ENCODE data around the gene RBSN. TPM values are rescaled to one million over a fixed set of nuclear protein-coding genes. Genes with fewer than 3 reads are reported as not detected.

RBSN gene
- total RNA-seq, 1 donor from 2014 or later = 29.0 TPM

GRCh38 chr3:15050405-15051092 lies 48.4 kb downstream of the RBSN start:
- H3K36me3 Mint-ChIP-seq (ENCODE audit: low read depth) = peaks cover 70% of the 10 kb centered on the region
- no peaks in the 10 kb centered on the region for H3K27me3 Mint-ChIP-seq
- intact Hi-C loops (cut with micrococcal nuclease) = loop anchor here (1.0 to 10.0 kb wide), 6 partner anchors 15 to 616 kb away; partner anchors contain the start of gene MRPS25
- CTCF ChIA-PET = interaction anchor here (0.8 to 2.6 kb wide), 5 partner anchors 14 to 125 kb away, joined by 3 to 14 read pairs (median 3); partner anchors contain the start of genes MRPS25 and NR2C2
- peak; percentile 43 for DNase-seq
- H3K27ac Mint-ChIP-seq = peak overlapping the region; percentile 84
- H3K9me3 Mint-ChIP-seq = peaks cover 2% of the 10 kb centered on the region
- POLR2A ChIA-PET = interaction anchor here (0.5 to 2.2 kb wide), 7 partner anchors 13 to 104 kb away, joined by 3 to 62 read pairs (median 6); partner anchors contain the start of genes MRPS25 and RBSN
- peaks cover 59% of the 10 kb centered on the region for H3K4me1 Mint-ChIP-seq
- TF ChIP-seq CTCF (IDR thresholded peaks at IDR 0.05) = no peak
- ATAC-seq (ENCODE audit: low read depth) = peak; percentile 87
- peak overlapping the region; percentile 66 for H3K4me3 Mint-ChIP-seq

- TF ChIP-seq CTCF (IDR thresholded peaks at IDR 0.05) = no peak
- Mint-ChIP-seq H3K36me3 (ENCODE audit: low read depth) (peaks cover 71% of the 10 kb centered on the region), H3K27ac (peak overlapping the region; percentile 84), H3K9me3 (no peaks in the 10 kb centered on the region), H3K27me3 (no peaks in the 10 kb centered on the region), H3K4me3 (no peak overlapping the region), H3K4me1 (peaks cover 51% of the 10 kb centered on the region)
- intact Hi-C loops (cut with micrococcal nuclease) = no loop called here
- POLR2A ChIA-PET = interaction anchor here (0.6 to 2.2 kb wide), 5 partner anchors 15 to 399 kb away, joined by 3 to 62 read pairs (median 6); partner anchors contain the start of genes MRPS25 and RBSN
- ATAC-seq (ENCODE audit: low read depth) = no peak
- CTCF ChIA-PET = no interaction called here
- no peak for DNase-seq
Measured at GRCh38 chr3:15049584-15049983, 49.4 kb downstream of the RBSN start.

GRCh38 chr3:15045667-15046066 lies 53.3 kb downstream of the RBSN start:
- ChIA-PET CTCF (no interaction called here), POLR2A (no interaction called here)
- H3K27ac Mint-ChIP-seq = no peak overlapping the region
- no peak for TF ChIP-seq CTCF (IDR thresholded peaks at IDR 0.05)
- no peak for ATAC-seq (ENCODE audit: low read depth)
- H3K4me3 Mint-ChIP-seq = no peak overlapping the region
- H3K9me3 Mint-ChIP-seq = no peaks in the 10 kb centered on the region
- no peak for DNase-seq
- peaks cover 89% of the 10 kb centered on the region for H3K36me3 Mint-ChIP-seq (ENCODE audit: low read depth)
- no peaks in the 10 kb centered on the region for H3K27me3 Mint-ChIP-seq
- intact Hi-C loops (cut with micrococcal nuclease) = no loop called here
- H3K4me1 Mint-ChIP-seq = peaks cover 19% of the 10 kb centered on the region

- Mint-ChIP-seq H3K4me1 (peaks cover 7% of the 10 kb centered on the region), H3K9me3 (no peaks in the 10 kb centered on the region), H3K27me3 (no peaks in the 10 kb centered on the region), H3K4me3 (no peak overlapping the region), H3K36me3 (ENCODE audit: low read depth) (peaks cover 91% of the 10 kb centered on the region), H3K27ac (peak overlapping the region; percentile 50)
- CTCF ChIA-PET = no interaction called here
- POLR2A ChIA-PET = no interaction called here
- intact Hi-C loops (cut with micrococcal nuclease) = no loop called here
- no peak for ATAC-seq (ENCODE audit: low read depth)
- no peak for TF ChIP-seq CTCF (IDR thresholded peaks at IDR 0.05)
- no peak for DNase-seq
Measured at GRCh38 chr3:15044326-15044725, 54.6 kb downstream of the RBSN start.

- no peak for DNase-seq
- Mint-ChIP-seq H3K9me3 (no peaks in the 10 kb centered on the region), H3K27me3 (no peaks in the 10 kb centered on the region), H3K4me1 (peaks cover 5% of the 10 kb centered on the region), H3K36me3 (ENCODE audit: low read depth) (peaks cover 93% of the 10 kb centered on the region), H3K4me3 (no peak overlapping the region), H3K27ac (no peak overlapping the region)
- no peak for ATAC-seq (ENCODE audit: low read depth)
- ChIA-PET CTCF (no interaction called here), POLR2A (no interaction called here)
- intact Hi-C loops (cut with micrococcal nuclease) = no loop called here
- TF ChIP-seq CTCF (IDR thresholded peaks at IDR 0.05) = no peak
Measured at GRCh38 chr3:15043408-15044171, 55.4 kb downstream of the RBSN start.

All from activated B cell treated with CpG ODN at 0.5 μM for 24 hours (primary cell).